HG02759 (cell line): ENCODE results near the gene FASN.

Experiments
- ATAC-seq: cut with Tn5 transposase; IDR thresholded peaks from one replicate; pipeline ENCODE4 v1.9.1; 2021; ENCODE audit warnings: mild to moderate bottlenecking, moderate library complexity; ENCODE audit not compliant: unreplicated experiment

The FASN gene

GRCh38 chr17:82089723-82090548 lies 8.1 kb downstream of the FASN start:
- no peak for ATAC-seq

GRCh38 chr17:82088838-82089722 lies 9.0 kb downstream of the FASN start:
- ATAC-seq, result no peak

GRCh38 chr17:82087961-82088837 lies 9.8 kb downstream of the FASN start:
- ATAC-seq, result no peak

- ATAC-seq, result no peak
Measured at GRCh38 chr17:82086941-82087906, 10.8 kb downstream of the FASN start.

GRCh38 chr17:82085931-82086764 lies 11.9 kb downstream of the FASN start:
- ATAC-seq, result no peak

GRCh38 chr17:82085031-82085861 lies 12.8 kb downstream of the FASN start:
- no peak for ATAC-seq

GRCh38 chr17:82084373-82085030 lies 13.5 kb downstream of the FASN start:
- no peak for ATAC-seq

- no peak for ATAC-seq
Measured at GRCh38 chr17:82083533-82084359, 14.3 kb downstream of the FASN start.

GRCh38 chr17:82083009-82083408 lies 15.0 kb downstream of the FASN start:
- no peak for ATAC-seq

- no peak for ATAC-seq
Measured at GRCh38 chr17:82082456-82082855, 15.6 kb downstream of the FASN start.

- ATAC-seq, result no peak
Measured at GRCh38 chr17:82081966-82082365, 16.1 kb downstream of the FASN start.

GRCh38 chr17:82081546-82081945 lies 16.5 kb downstream of the FASN start:
- ATAC-seq, result no peak

- ATAC-seq, result no peak
Measured at GRCh38 chr17:82080789-82081464, 17.1 kb downstream of the FASN start.

- ATAC-seq, result no peak
Measured at GRCh38 chr17:82080048-82080788, 17.8 kb downstream of the FASN start.

- ATAC-seq, result no peak
Measured at GRCh38 chr17:82079001-82079677, 18.9 kb downstream of the FASN start.
